GM18508 (cell line): ENCODE measurements around the gene AFTPH.

Source experiments
- ATAC-seq: cut with Tn5 transposase; IDR thresholded peaks from one replicate; pipeline ENCODE4 v1.9.1; 2021; ENCODE audit warnings: moderate number of reproducible peaks; ENCODE audit not compliant: insufficient read depth, unreplicated experiment

The AFTPH gene, protein sequence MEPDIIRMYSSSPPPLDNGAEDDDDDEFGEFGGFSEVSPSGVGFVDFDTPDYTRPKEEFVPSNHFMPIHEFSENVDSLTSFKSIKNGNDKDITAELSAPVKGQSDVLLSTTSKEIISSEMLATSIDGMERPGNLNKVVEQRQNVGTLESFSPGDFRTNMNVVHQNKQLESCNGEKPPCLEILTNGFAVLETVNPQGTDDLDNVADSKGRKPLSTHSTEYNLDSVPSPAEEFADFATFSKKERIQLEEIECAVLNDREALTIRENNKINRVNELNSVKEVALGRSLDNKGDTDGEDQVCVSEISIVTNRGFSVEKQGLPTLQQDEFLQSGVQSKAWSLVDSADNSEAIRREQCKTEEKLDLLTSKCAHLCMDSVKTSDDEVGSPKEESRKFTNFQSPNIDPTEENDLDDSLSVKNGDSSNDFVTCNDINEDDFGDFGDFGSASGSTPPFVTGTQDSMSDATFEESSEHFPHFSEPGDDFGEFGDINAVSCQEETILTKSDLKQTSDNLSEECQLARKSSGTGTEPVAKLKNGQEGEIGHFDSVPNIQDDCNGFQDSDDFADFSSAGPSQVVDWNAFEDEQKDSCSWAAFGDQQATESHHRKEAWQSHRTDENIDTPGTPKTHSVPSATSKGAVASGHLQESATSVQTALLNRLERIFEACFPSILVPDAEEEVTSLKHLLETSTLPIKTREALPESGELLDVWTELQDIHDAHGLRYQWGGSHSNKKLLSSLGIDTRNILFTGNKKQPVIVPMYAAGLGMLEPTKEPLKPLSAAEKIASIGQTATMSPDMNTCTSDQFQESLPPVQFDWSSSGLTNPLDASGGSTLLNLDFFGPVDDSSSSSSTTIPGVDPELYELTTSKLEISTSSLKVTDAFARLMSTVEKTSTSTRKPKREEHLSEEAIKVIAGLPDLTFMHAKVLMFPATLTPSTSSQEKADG

GRCh38 chr2:64523666-64524603, at the start of gene AFTPH:
TSS of gene AFTPH (plus strand) at chr2:64524328. CDS start at chr2:64551475, 27,147 bp downstream.
- ATAC-seq = peak; percentile 59

DNA sequence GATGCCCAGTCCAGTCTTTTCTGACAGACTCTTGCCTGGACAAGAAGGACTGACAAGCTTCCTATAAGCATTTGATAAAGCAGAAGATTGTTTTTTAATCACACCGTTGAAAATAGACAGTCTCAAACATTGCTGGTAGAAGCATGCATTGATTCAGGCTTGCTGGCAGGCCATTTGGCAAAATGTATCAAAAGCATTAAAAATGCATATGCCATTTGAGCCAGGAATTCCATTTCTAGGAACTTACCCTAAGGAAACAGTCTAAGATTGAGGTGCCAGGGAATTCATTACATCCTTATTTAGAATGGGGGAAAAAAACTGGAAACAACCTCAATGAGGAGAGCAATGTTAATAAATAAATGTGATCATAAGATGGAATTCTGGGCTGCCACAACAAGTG, 49.5 kb upstream of the AFTPH start:
- ATAC-seq = no peak

GRCh38 chr2:64477037-64477436, 47.1 kb upstream of the AFTPH start:
- no peak for ATAC-seq

DNA sequence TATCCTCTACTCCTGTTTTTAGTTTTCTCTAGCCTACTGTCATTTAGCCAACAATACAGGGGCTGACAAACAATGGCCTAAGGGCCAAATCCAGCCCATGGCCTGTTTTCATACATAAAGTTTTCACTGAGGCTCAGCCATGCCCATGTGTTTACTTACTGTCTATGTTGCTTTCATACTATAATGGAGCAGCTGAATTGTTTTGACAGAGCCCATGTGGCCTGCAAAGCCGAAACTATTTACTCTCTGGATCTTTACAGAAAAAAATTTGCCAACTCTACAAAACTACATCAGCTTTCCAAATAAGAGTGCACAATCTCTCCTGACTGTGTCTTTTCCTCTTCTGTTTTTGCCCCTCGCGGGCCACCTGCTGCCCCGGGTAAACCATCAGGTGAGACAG, 46.1 kb upstream of the AFTPH start:
- no peak for ATAC-seq

- no peak for ATAC-seq
These were observed 45.5 kb upstream of the AFTPH start for GRCh38 chr2:64478502-64479230.

GRCh38 chr2:64479259-64480117, 44.6 kb upstream of the AFTPH start:
- no peak for ATAC-seq

GRCh38 chr2:64481665-64482064, 42.5 kb upstream of the AFTPH start:
- ATAC-seq = no peak

GRCh38 chr2:64482243-64482642, 41.9 kb upstream of the AFTPH start:
- no peak for ATAC-seq

DNA sequence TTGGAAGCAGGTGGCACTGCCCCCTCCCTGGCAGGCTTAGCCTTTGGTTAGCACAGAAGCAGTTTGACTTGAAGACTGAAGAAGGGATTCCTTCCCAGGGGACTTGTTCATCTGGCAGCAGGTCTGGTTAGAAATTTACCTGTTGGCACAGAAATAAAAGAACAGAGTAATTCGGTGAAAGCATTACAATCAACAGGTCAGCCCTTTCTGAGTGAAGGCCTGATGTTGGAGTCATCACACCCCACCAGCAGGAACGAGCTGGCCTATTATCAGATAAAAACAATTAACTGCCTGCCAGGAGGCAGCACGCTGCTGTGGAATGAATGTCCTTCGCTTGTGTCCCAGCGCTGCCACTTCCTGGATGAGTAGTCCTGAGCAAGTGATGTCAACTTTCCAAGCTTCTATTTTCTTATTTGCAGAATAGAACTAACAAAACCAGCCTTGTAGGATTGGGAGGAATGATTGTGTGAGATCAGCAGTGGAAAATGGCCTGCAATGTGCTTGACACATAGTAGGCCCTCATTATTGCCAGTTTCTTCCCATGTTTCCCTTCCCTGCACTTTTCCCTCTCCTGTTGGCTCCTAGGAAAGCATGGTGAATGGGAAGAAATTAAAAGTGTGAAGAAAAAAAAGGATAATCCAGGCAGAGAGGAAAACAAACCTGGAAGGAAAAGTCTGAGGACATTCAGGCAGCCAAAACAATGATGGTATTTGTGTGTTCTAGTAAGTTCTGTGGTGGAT, 41.2 kb upstream of the AFTPH start:
- ATAC-seq = no peak

GRCh38 chr2:64485331-64485730, 38.8 kb upstream of the AFTPH start:
- no peak for ATAC-seq

DNA sequence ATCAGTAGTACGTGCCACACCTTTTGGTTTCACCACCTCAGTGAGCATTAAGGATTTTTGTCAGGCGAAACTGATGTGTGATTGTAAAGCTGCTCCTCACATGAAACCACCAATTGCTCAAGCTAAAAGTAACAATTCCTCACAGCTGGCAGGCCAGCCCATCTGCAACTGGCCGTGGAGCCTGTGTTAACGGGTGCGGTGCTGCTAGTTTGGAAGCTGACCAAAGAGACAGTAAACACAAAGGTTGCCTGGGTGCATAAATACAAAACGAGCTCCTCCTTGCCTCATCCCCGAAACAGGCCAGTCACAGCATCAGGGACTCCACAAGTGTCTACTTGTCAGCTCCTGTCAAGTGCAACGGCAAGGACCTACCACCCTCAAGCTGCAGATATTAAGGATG, 38.2 kb upstream of the AFTPH start:
- no peak for ATAC-seq

DNA sequence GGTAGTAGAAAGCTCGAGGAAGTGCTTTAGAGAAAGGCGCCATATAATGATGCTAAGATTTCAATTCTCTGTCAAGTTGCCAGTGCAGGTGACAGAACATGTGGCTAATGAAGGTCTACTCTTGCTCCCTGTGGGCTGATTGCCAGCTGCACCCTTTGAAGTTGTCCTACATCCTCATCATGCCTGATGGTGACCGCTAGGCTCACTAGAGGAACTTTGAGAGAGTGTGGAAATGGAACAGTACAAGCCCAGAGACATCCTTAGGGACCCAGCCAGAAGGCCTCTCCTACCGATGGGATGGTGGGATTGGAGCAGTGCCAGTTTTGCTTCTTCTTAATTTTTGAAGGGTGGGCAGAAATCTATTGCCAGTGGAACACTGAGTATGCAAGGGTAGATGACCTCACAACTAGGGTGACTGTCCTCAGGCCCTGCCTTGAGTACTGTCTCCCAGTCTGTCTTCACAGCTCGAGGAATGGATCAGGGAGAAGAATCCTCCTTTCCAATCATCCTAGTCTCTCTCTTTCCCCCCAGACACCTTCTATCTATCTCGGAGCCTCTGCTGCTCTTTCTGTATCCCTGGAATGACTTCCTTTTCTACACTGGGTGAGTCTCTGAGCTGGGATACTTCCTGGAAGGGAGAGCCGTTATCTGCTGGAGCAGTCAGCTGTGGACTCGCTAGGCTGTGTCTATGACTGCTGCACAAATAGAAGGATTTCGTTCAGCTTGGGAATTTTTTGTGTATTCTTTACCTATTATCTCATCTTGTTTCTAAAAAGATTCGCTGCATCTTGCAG, 36.7 kb upstream of the AFTPH start:
- no peak for ATAC-seq

- no peak for ATAC-seq
These were observed 35.8 kb upstream of the AFTPH start for GRCh38 chr2:64488050-64488974.

DNA sequence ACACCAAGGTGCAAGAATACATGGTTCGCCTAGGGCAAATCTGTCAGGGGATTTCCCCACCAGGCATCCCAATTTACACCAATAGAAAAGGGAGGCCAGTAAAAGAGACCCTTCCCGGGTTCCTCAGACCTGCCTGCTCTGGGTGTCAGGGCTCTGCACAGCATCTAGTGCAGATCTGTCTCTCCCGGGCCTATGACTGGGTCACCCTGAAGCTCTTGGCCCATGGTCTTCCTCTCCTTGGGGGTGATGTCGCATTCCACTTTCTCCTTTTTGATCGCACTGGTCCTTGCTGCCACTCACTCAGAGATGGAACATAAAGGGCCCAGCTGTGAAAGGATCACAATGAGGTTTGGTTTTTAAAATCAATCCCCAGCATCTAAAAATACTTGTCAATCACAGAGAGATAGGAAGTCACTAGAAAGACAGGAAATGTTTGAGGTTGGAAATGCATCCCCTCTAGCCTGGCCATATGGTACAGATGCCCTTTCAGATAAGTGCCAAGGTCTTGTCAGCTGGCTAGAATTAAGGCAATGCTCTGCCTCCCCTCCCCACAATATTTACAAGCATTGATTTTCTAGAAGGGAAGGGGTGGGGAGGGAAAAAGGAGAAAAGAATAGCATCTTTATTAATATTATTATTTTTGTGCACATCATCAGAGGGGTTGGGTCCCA, 34.9 kb upstream of the AFTPH start:
- ATAC-seq = no peak

DNA sequence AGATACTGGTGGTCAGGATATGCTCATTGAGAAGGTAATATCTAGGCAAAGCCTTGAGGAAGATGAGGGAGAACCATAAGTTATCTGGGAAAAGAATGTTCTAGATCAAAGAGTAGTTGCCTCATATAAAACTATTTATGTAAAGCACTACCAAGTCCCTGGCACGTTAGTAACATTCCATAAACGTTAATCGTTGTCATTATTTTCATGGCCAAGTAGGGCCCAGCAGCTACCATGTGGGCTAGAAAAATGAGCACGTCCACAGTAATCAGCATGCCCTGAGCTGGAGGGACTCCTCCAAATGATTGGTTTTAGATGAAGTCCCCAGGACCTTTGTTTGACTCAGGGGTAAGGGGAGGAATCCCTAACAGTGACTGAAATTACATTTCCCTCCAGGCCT, 32.7 kb upstream of the AFTPH start:
- ATAC-seq = no peak

DNA sequence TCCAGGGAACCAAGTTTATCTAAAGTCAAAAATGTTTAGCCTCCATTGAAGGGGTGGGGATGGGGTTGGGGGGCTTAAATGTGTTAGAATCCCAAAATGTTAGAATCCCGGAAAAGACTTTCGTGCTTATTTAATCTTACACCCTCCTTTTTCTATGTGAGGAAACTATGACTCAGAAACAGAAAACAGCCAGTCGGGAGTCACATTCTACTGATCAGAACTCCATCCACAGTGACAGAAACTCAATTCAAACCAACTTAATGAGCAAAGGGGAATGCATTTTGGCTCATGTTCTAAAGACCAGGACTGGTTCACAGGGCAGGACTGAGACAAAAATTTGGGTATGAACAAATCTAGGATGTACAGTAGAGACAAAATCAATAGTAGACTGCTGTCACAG, 31.9 kb upstream of the AFTPH start:
- ATAC-seq = no peak
